H1 (cell line): ENCODE results near the gene EPHA2. TPM values are rescaled to one million over a fixed set of nuclear protein-coding genes. Genes with fewer than 3 reads are reported as not detected.

Source experiments
- EZH2 ChIP-seq: fragments of 200-600 bp; sonication (generic); IDR thresholded peaks from 2 replicates; pipeline ENCODE4 v1.7.1; 2012; ENCODE audit warnings: low read depth, mild to moderate bottlenecking, moderate library complexity, low read length, inconsistent platforms; ENCODE audit not compliant: severe bottlenecking
- POLR2A ChIP-seq, 2 experiments: IDR thresholded peaks; 1 replicate in 1 of 2; 2 replicates in 1 of 2; pipeline ENCODE4 v1.6.1; 2011; ENCODE audit warnings: low read depth in 2 of 2, low read length in 2 of 2, mild to moderate bottlenecking in 2 of 2; ENCODE audit errors: control extremely low read depth in 1 of 2
- SAP30 ChIP-seq: fragments of 300-600 bp; sonication (generic); IDR thresholded peaks from 2 replicates; pipeline ENCODE4 v1.7.1; 2012; ENCODE audit warnings: low read length, moderate library complexity, mild to moderate bottlenecking, inconsistent platforms; ENCODE audit not compliant: insufficient read depth, insufficient replicate concordance
- ZNF274 ChIP-seq: IDR thresholded peaks from 2 replicates; pipeline ENCODE4 v1.7.0; 2012; ENCODE audit warnings: low read length, borderline replicate concordance; ENCODE audit errors: extremely low read depth
- polyA plus RNA-seq, 7 experiments: library from polyadenylated mRNA; depleted of rRNA in 3 of 7; stranded (reverse) in 5 of 7; unstranded in 2 of 7; fragments of >200 nt in 5 of 7; fragments of 200-250 nt in 2 of 7; gene quantifications; 1 replicate in 5 of 7; 2 replicates in 1 of 7; 4 replicates in 1 of 7; pipeline versions ENCODE4 v1.2.1 to v1.2.3, GENCODE V29; 2011 to 2013; ENCODE audit warnings: missing spikeins in 2 of 7, mixed read lengths in 2 of 7
- total RNA-seq: library from RNA; stranded (reverse); fragmentation: NEBNext Ultra II Directional; extraction: Animal tissue kit (Norgen Biotek cat#: 25700); gene quantifications from 2 replicates; pipeline ENCODE4 v1.2.1, GENCODE V29; 2021

Gene EPHA2
- total and polyA plus RNA-seq, 2 of the 8 experiments (the other 6 are each of a cell fraction or from before 2014, with no cell fraction given) = 26.8 to 33.6 TPM

DNA sequence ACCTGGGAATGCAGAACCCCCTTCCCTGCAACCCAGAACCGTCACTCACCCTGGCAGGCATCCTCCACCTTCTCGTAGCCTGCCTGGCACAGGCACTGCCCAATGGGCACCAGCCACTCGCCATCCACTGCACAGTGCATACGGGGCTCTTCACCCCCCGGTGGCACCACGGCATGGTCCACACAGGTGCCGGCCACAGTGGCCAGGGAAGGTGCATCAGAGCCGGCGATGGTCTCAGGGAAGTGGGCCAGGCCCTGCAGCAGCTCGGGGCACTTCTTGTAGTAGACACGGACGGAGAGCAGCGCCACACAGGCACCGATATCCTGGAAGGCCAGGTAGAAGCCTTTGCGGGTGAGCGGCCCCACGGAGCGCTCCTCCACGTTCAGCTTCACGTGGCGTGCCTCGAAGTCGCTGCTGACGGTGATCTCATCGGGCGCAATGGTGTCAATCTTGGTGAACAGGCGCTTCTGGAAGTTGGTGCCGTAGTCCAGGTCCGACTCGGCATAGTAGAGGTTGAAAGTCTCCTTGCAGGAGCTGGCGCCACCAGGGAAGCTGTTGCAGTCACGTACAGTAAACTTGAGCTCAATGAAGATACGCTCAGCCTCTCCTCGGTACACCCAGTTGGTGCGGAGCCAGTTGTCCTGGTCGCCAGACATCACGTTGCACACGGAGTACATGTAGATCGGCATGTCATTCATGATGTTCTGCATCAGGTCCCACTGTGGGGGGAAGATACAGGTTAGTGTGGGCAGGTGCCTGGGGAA is 7.4 kb downstream of the EPHA2 start (continued):
- TF ChIP-seq ZNF274 = no peak
- TF ChIP-seq POLR2A (IDR thresholded peaks at IDR 0.05; ENCODE audit: control extremely low read depth in 1 of 2, low read depth in 2 of 2, low read length in 2 of 2) = no peak
- TF ChIP-seq EZH2 = no peak
- TF ChIP-seq SAP30 = no peak
